A673 (cell line): ENCODE data around the gene SMIM36.

Experiments
- EZH2 ChIP-seq: fragments of 200-600 bp; sonication (generic); IDR thresholded peaks from 2 replicates; pipeline ENCODE4 v1.6.1; 2017; ENCODE audit warnings: borderline replicate concordance, low read depth, mild to moderate bottlenecking, mixed read lengths, antibody characterized with exemption, low read length; ENCODE audit not compliant: poor library complexity, severe bottlenecking
- TF ChIP-seq, protein P1 (sequence below): fragments of 300-800, 200-600 bp; sonication (generic); conservative IDR thresholded peaks from 2 replicates; pipeline ENCODE4 v1.5.1; 2017; ENCODE audit warnings: low read depth, mild to moderate bottlenecking, antibody characterized with exemption, low read length, moderate library complexity, mixed read lengths

DNA sequence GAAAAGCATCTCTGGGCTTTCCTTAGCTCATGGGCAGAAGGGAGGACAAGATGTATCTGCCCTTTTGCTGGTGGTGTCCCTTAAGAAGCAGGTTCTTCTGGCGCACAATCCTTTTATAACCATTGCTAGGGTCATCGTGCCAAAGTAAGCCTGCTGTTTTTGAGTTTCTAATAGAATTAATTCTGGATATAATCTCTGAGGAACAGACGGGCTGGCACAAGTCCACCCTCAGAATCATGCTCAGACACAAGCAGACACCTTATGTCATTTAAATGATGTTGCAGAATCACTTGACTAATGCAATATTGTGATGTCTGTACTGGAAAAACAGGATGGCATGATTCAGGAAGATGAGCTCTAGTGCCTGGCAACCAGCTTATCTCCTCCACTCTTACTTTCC, 70.9 kb downstream of the SMIM36 start:
- TF ChIP-seq, protein P1, sequence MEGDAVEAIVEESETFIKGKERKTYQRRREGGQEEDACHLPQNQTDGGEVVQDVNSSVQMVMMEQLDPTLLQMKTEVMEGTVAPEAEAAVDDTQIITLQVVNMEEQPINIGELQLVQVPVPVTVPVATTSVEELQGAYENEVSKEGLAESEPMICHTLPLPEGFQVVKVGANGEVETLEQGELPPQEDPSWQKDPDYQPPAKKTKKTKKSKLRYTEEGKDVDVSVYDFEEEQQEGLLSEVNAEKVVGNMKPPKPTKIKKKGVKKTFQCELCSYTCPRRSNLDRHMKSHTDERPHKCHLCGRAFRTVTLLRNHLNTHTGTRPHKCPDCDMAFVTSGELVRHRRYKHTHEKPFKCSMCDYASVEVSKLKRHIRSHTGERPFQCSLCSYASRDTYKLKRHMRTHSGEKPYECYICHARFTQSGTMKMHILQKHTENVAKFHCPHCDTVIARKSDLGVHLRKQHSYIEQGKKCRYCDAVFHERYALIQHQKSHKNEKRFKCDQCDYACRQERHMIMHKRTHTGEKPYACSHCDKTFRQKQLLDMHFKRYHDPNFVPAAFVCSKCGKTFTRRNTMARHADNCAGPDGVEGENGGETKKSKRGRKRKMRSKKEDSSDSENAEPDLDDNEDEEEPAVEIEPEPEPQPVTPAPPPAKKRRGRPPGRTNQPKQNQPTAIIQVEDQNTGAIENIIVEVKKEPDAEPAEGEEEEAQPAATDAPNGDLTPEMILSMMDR = no peak
- no peak for TF ChIP-seq EZH2
